CD8-positive, alpha-beta memory T cell (primary cell): ENCODE data around the gene RHOA. TPM values are rescaled to one million over a fixed set of nuclear protein-coding genes. Genes with fewer than 3 reads are reported as not detected.

Source experiments
- CTCF ChIA-PET: fragments of 350-600 bp; sonication (Branson Sonifier 250); formaldehyde crosslinking; loops from one replicate; lab custom pipeline; 2021; ENCODE audit warnings: antibody characterized with exemption; lab: Charles Lee
- POLR2A ChIA-PET: fragments of 350-600 bp; sonication (Branson Sonifier 250); formaldehyde crosslinking; loops from one replicate; lab custom pipeline; 2021; ENCODE audit warnings: antibody characterized with exemption; lab: Charles Lee
- DNase-seq, 5 donors: peaks; one replicate each; pipeline versions ENCODE4 v3.0.0 to v3.0.0-alpha.2; 2020 to 2022; ENCODE audit warnings: mixed read lengths in 1 of 5
- H3K27ac ChIP-seq: one replicate; pipeline ENCODE4 v1.7.0; 2013; ENCODE audit warnings: low read depth, mild to moderate bottlenecking, low read length, moderate library complexity
- H3K27me3 ChIP-seq: 2 replicates; pipeline ENCODE4 v1.7.0; 2013; ENCODE audit warnings: low read length, mild to moderate bottlenecking; ENCODE audit not compliant: insufficient read depth, poor library complexity, severe bottlenecking
- H3K36me3 ChIP-seq: 2 replicates; pipeline ENCODE4 v1.7.0; 2013; ENCODE audit warnings: mild to moderate bottlenecking, low read length, moderate library complexity; ENCODE audit not compliant: insufficient read depth
- H3K4me1 ChIP-seq: 2 replicates; pipeline ENCODE4 v1.7.0; 2013; ENCODE audit warnings: mild to moderate bottlenecking, low read length, moderate library complexity; ENCODE audit not compliant: insufficient read depth
- H3K4me3 ChIP-seq: 2 replicates; pipeline ENCODE4 v1.7.0; 2013; ENCODE audit warnings: mild to moderate bottlenecking, low read length
- H3K9me3 ChIP-seq: 2 replicates; pipeline ENCODE4 v1.7.0; 2013; ENCODE audit warnings: mild to moderate bottlenecking, low read length
- H3K27ac Mint-ChIP-seq, 8 donors: one replicate each; pipeline ENCODE4 v1.8.0; 2020 to 2021; ENCODE audit warnings: mixed read lengths in 8 of 8, mild to moderate bottlenecking in 6 of 8, inconsistent platforms in 3 of 8, moderate library complexity in 3 of 8
- H3K27me3 Mint-ChIP-seq, 2 donors: one replicate each; pipeline ENCODE4 v1.8.0; 2020 to 2021; ENCODE audit warnings: mixed read lengths in 2 of 2, mild to moderate bottlenecking in 1 of 2, moderate library complexity in 1 of 2
- H3K36me3 Mint-ChIP-seq, 3 donors: one replicate each; pipeline ENCODE4 v1.8.0; 2020 to 2021; ENCODE audit warnings: mixed read lengths in 3 of 3, inconsistent platforms in 1 of 3, mild to moderate bottlenecking in 1 of 3
- H3K4me1 Mint-ChIP-seq, 3 donors: one replicate each; pipeline ENCODE4 v1.8.0; 2020 to 2021; ENCODE audit warnings: mixed read lengths in 3 of 3, inconsistent platforms in 1 of 3, mild to moderate bottlenecking in 1 of 3
- H3K4me3 Mint-ChIP-seq, 7 donors: one replicate each; pipeline ENCODE4 v1.8.0; 2020 to 2021; ENCODE audit warnings: mixed read lengths in 7 of 7, mild to moderate bottlenecking in 6 of 7, moderate library complexity in 4 of 7, inconsistent platforms in 2 of 7
- H3K9me3 Mint-ChIP-seq, 5 donors: one replicate each; pipeline ENCODE4 v1.8.0; 2020 to 2022; ENCODE audit warnings: mixed read lengths in 5 of 5, mild to moderate bottlenecking in 3 of 5, moderate library complexity in 2 of 5, inconsistent platforms in 1 of 5
- polyA plus RNA-seq: library from polyadenylated mRNA; unstranded; fragments of 300-500 nt; fragmentation: Illumina TruSeq; gene quantifications from one replicate; pipeline ENCODE4 v1.2.3, GENCODE V29; 2021
- total RNA-seq, 2 experiments: library from RNA; stranded (reverse); gene quantifications; one replicate each; pipeline ENCODE4 v1.2.3, GENCODE V29; 2021

The RHOA gene
- total and polyA plus RNA-seq, 3 experiments from 2014 or later, result 478 to 678 (median 506) TPM

DNA sequence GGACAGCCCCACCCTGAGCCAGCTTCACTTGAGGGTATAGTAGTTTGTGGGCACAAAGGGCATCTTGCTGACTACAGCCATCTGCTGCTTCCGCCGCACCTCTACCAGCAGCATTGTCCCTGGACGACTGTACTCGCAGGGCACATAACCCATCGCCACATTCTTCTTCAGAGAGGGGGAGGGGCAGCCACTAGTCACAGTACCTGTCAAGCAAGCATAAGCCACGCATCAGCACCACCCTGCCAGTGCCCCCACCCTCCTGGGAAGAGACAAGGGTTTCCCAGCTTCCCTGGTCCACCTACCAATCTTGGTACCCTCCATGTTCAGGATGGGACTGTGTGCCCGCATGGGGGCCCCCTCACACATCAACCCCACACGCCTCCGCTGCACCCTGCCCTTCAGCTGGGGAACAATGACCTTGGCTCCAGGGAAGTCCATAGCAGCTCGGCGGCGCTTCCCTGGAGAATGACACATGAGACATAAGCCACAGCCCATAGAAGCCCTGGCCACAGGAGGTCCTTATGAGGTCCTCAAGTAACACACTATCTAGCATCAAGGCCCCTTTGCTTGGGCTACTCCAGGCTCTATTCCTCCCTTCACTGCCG is 5.8 kb upstream of the RHOA start:
- Mint-ChIP-seq H3K27ac (peak overlapping the region; percentile 74 to 98 (median 92)), H3K9me3 (no peaks in the 10 kb centered on the region), H3K27me3 (peaks cover 0 to 1% of the 10 kb centered on the region in 2 donors), H3K4me1 (peaks cover 55 to 77% (median 62%) of the 10 kb centered on the region in 3 donors), H3K4me3 (peak overlapping the region in 4 of 7 donors; percentile 13 to 46 (median 33)), H3K36me3 (peaks cover 0 to 33% (median 3%) of the 10 kb centered on the region in 3 donors)
- H3K36me3 ChIP-seq, result peaks cover 13% of the 10 kb centered on the region
- DNase-seq, result no peak
- H3K27me3 ChIP-seq, result no peaks in the 10 kb centered on the region
- CTCF ChIA-PET, result interaction anchor here (0.6 to 3.4 kb wide), 4 partner anchors 12 to 72 kb away, joined by 3 to 33 read pairs (median 6); partner anchors contain the start of gene NICN1
- H3K4me1 ChIP-seq, result peaks cover 48% of the 10 kb centered on the region
- no peaks in the 10 kb centered on the region for H3K9me3 ChIP-seq
- no peak overlapping the region for H3K27ac ChIP-seq
- no peak overlapping the region for H3K4me3 ChIP-seq
- POLR2A ChIA-PET, result no interaction called here

- peak overlapping the region; percentile 36 for H3K4me3 ChIP-seq
- no peaks in the 10 kb centered on the region for H3K9me3 ChIP-seq
- H3K4me1 Mint-ChIP-seq, result peaks cover 58 to 80% (median 65%) of the 10 kb centered on the region in 3 donors
- H3K36me3 ChIP-seq, result peaks cover 13% of the 10 kb centered on the region
- H3K27ac ChIP-seq, result peak overlapping the region; percentile 12
- peak overlapping the region in 6 of 7 donors; percentile 72 to 90 (median 78) for H3K4me3 Mint-ChIP-seq
- DNase-seq, result no peak
- peak overlapping the region in 7 of 8 donors; percentile 90 to 98 (median 95) for H3K27ac Mint-ChIP-seq
- peaks cover 0 to 4% of the 10 kb centered on the region in 2 donors for H3K27me3 Mint-ChIP-seq
- no peaks in the 10 kb centered on the region for H3K27me3 ChIP-seq
- H3K4me1 ChIP-seq, result peaks cover 51% of the 10 kb centered on the region
- ChIA-PET CTCF (interaction anchor here (1.3 to 3.4 kb wide), 5 partner anchors 13 to 77 kb away, joined by 3 to 33 read pairs (median 10); partner anchors contain the start of genes NICN1 and USP4), POLR2A (interaction anchor here (1.4 to 2.1 kb wide), 4 partner anchors 12 to 388 kb away, joined by 4 to 20 read pairs (median 8); partner anchors contain the start of genes GPX1, IMPDH2, NICN1 and USP4)
- peaks cover 0 to 34% (median 3%) of the 10 kb centered on the region in 3 donors for H3K36me3 Mint-ChIP-seq
- no peaks in the 10 kb centered on the region for H3K9me3 Mint-ChIP-seq
Measured at GRCh38 chr3:49416867-49417266, 5.1 kb upstream of the RHOA start.

- peaks cover 0 to 35% (median 3%) of the 10 kb centered on the region in 3 donors for H3K36me3 Mint-ChIP-seq
- POLR2A ChIA-PET, result interaction anchor here (0.6 to 2.1 kb wide), 10 partner anchors 9 to 387 kb away, joined by 3 to 20 read pairs (median 4); partner anchors contain the start of genes GPX1, IMPDH2, KLHDC8B and NICN1
- DNase-seq, result peak; percentile 57 to 79 (median 68)
- H3K4me1 Mint-ChIP-seq, result peaks cover 59 to 74% (median 65%) of the 10 kb centered on the region in 3 donors
- peaks cover 51% of the 10 kb centered on the region for H3K4me1 ChIP-seq
- peaks cover 0 to 4% of the 10 kb centered on the region in 2 donors for H3K27me3 Mint-ChIP-seq
- peak overlapping the region; percentile 45 for H3K4me3 ChIP-seq
- CTCF ChIA-PET, result interaction anchor here (0.8 to 3.4 kb wide), 9 partner anchors 12 to 76 kb away, joined by 3 to 33 read pairs (median 4); partner anchors contain the start of genes NICN1 and USP4
- H3K27ac Mint-ChIP-seq, result peak overlapping the region; percentile 90 to 98 (median 95)
- no peaks in the 10 kb centered on the region for H3K9me3 ChIP-seq
- no peaks in the 10 kb centered on the region for H3K9me3 Mint-ChIP-seq
- peak overlapping the region; percentile 92 for H3K27ac ChIP-seq
- H3K4me3 Mint-ChIP-seq, result peak overlapping the region; percentile 72 to 90 (median 79)
- peaks cover 13% of the 10 kb centered on the region for H3K36me3 ChIP-seq
- H3K27me3 ChIP-seq, result no peaks in the 10 kb centered on the region
Measured at GRCh38 chr3:49415931-49416601, 4.3 kb upstream of the RHOA start.

- CTCF ChIA-PET, result interaction anchor here (2.5 to 3.4 kb wide), 3 partner anchors 15 to 75 kb away, joined by 10 to 33 read pairs (median 11); partner anchors contain the start of genes NICN1 and USP4
- H3K27me3 Mint-ChIP-seq, result peaks cover 0 to 4% of the 10 kb centered on the region in 2 donors
- POLR2A ChIA-PET, result interaction anchor here (3.4 kb wide), 1 partner anchor 15 kb away, joined by 24 read pairs; the partner anchor contains the start of gene NICN1
Measured at GRCh38 chr3:49414753-49415152, 3.0 kb upstream of the RHOA start.

GRCh38 chr3:49413338-49413734 is 1.6 kb upstream of the RHOA start:
- peak overlapping the region; percentile 40 to 96 (median 90) for H3K4me3 Mint-ChIP-seq
- CTCF ChIA-PET, result interaction anchor here (1.7 to 3.1 kb wide), 3 partner anchors 15 to 73 kb away, joined by 7 to 19 read pairs (median 11); partner anchors contain the start of genes NICN1 and USP4
- no peaks in the 10 kb centered on the region for H3K27me3 ChIP-seq

More at GRCh38 chr3:49414753-49415152, 3.0 kb upstream of the RHOA start:
- Histone ChIP-seq H3K4me3 (no peak overlapping the region), H3K9me3 (no peaks in the 10 kb centered on the region), H3K27me3 (no peaks in the 10 kb centered on the region), H3K4me1 (peaks cover 63% of the 10 kb centered on the region), H3K27ac (peak overlapping the region; percentile 92), H3K36me3 (peaks cover 13% of the 10 kb centered on the region)
- peaks cover 0 to 38% (median 1%) of the 10 kb centered on the region in 3 donors for H3K36me3 Mint-ChIP-seq
- H3K9me3 Mint-ChIP-seq, result no peaks in the 10 kb centered on the region
- H3K4me3 Mint-ChIP-seq, result peak overlapping the region in 6 of 7 donors; percentile 4 to 79 (median 55)
- DNase-seq, result no peak
- H3K4me1 Mint-ChIP-seq, result peaks cover 66 to 79% (median 68%) of the 10 kb centered on the region in 3 donors
- H3K27ac Mint-ChIP-seq, result peak overlapping the region; percentile 54 to 97 (median 94)

GRCh38 chr3:49412632-49413337 is 1.0 kb upstream of the RHOA start:
- peak overlapping the region; percentile 93 for H3K4me3 ChIP-seq
- H3K36me3 ChIP-seq, result peaks cover 6% of the 10 kb centered on the region
- H3K4me1 ChIP-seq, result peaks cover 76% of the 10 kb centered on the region
- ChIA-PET CTCF (interaction anchor here (1.2 to 3.1 kb wide), 5 partner anchors 16 to 302 kb away, joined by 4 to 19 read pairs (median 7); partner anchors contain the start of genes DAG1, NICN1 and USP4), POLR2A (interaction anchor here (0.8 to 3.4 kb wide), 8 partner anchors 12 to 423 kb away, joined by 4 to 53 read pairs (median 6); partner anchors contain the start of genes DAG1, NICN1, QRICH1 and USP4)
- H3K4me1 Mint-ChIP-seq, result peaks cover 70 to 82% (median 73%) of the 10 kb centered on the region in 3 donors
- peaks cover 0 to 30% (median 1%) of the 10 kb centered on the region in 3 donors for H3K36me3 Mint-ChIP-seq
- peaks cover 0 to 3% of the 10 kb centered on the region in 2 donors for H3K27me3 Mint-ChIP-seq
- H3K4me3 Mint-ChIP-seq, result peak overlapping the region; percentile 88 to 96 (median 92)
- no peak for DNase-seq
- peak overlapping the region; percentile 88 to 97 (median 94) for H3K27ac Mint-ChIP-seq
- H3K9me3 Mint-ChIP-seq, result no peaks in the 10 kb centered on the region
- H3K27ac ChIP-seq, result peak overlapping the region; percentile 95
- no peaks in the 10 kb centered on the region for H3K9me3 ChIP-seq
- no peaks in the 10 kb centered on the region for H3K27me3 ChIP-seq

More at GRCh38 chr3:49413338-49413734, 1.6 kb upstream of the RHOA start:
- H3K9me3 ChIP-seq, result no peaks in the 10 kb centered on the region
- Mint-ChIP-seq H3K27me3 (peaks cover 0 to 4% of the 10 kb centered on the region in 2 donors), H3K36me3 (peaks cover 0 to 32% (median 1%) of the 10 kb centered on the region in 3 donors), H3K27ac (peak overlapping the region; percentile 85 to 97 (median 94)), H3K4me1 (peaks cover 69 to 81% (median 71%) of the 10 kb centered on the region in 3 donors), H3K9me3 (no peaks in the 10 kb centered on the region)
- no peak for DNase-seq
- H3K27ac ChIP-seq, result peak overlapping the region; percentile 95
- H3K4me1 ChIP-seq, result peaks cover 76% of the 10 kb centered on the region
- POLR2A ChIA-PET, result interaction anchor here (3.4 kb wide), 1 partner anchor 16 kb away, joined by 24 read pairs; the partner anchor contains the start of gene NICN1
- H3K4me3 ChIP-seq, result peak overlapping the region; percentile 93
- peaks cover 6% of the 10 kb centered on the region for H3K36me3 ChIP-seq
